ENCODE data around the gene CYB561D2.
"Not testable (repeated sequence)": the region's sequence is repeated elsewhere in the genome, so short reads cannot be mapped to it uniquely, and the experiment has no call there.

CYB561D2 gene, protein sequence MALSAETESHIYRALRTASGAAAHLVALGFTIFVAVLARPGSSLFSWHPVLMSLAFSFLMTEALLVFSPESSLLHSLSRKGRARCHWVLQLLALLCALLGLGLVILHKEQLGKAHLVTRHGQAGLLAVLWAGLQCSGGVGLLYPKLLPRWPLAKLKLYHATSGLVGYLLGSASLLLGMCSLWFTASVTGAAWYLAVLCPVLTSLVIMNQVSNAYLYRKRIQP

DNA sequence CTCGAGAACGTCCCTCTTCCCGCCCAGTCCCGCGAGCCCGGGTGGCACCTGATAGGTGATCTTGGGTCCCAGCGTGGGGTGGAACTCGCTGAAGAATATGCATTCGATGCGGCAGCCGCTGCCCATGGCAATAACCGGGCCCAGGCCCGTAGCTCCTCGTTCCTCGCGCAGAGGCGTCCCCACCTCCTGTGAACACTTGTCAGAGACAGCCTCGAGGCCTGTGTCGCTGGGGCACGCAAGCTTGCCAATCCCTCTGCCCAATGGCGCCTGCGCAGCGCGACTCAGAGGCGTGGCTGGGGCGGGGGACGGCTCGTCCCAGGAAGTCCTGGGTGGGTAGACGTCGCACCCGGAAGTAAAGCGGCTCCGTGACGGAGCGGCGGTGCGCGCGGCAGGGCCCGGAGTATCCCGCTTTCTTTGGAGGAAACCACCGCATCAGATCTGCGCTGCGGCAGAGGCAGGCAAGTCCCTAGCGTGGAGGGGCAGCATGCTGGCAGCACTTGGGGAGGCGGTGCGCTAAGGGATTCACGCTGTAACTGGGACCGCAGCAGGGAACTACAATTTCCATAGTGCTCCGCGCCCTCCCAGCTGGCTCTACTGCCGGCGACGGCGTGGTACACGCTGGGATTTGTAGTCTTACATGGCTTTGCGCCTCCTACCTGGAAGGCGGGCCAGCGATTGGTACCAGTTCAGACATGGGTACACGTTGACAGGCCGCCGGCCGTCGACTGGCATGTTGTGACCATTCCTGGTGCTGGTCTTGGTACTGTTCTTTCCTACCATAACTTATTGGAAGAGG, at the start of gene CYB561D2, which contains the start of gene NPRL2:
CYB561D2 (plus strand) TSS at position 336 of the 796 bp plus-strand sequence. CDS start 572 bp downstream, outside the sequence.
NPRL2 (minus strand) TSS at position 249 of the 796 bp plus-strand sequence; CDS start at position 126, 123 bp downstream.
- Histone ChIP-seq H3K9ac (ENCODE audit: low read depth in 1 of 2, low read length in 2 of 2) (peak within 1 kb of the TSS; percentile 69 to 76), H3K27me3 (ENCODE audit: control insufficient read depth in 1 of 2, insufficient read depth in 2 of 2, low read length in 2 of 2) (no peaks in the 10 kb centered on the region), H3K36me3 (ENCODE audit: control insufficient read depth in 1 of 2, insufficient read depth in 2 of 2, low read length in 2 of 2) (peaks cover 20 to 44% of the 10 kb centered on the region in 2 donors), H3K9me3 (ENCODE audit: control insufficient read depth in 1 of 2, low read length in 2 of 2) (no peaks in the 10 kb centered on the region), H3K4me1 (ENCODE audit: control insufficient read depth in 1 of 2, insufficient read depth in 2 of 2, low read length in 2 of 2) (peaks cover 38 to 43% of the 10 kb centered on the region in 2 donors), H3K4me3 (ENCODE audit: low read depth in 1 of 2, low read length in 2 of 2) (peak within 1 kb of the TSS; percentile 87 to 91), H3K27ac (ENCODE audit: low read depth, low read length) (peak within 1 kb of the TSS; percentile 98)

DNA sequence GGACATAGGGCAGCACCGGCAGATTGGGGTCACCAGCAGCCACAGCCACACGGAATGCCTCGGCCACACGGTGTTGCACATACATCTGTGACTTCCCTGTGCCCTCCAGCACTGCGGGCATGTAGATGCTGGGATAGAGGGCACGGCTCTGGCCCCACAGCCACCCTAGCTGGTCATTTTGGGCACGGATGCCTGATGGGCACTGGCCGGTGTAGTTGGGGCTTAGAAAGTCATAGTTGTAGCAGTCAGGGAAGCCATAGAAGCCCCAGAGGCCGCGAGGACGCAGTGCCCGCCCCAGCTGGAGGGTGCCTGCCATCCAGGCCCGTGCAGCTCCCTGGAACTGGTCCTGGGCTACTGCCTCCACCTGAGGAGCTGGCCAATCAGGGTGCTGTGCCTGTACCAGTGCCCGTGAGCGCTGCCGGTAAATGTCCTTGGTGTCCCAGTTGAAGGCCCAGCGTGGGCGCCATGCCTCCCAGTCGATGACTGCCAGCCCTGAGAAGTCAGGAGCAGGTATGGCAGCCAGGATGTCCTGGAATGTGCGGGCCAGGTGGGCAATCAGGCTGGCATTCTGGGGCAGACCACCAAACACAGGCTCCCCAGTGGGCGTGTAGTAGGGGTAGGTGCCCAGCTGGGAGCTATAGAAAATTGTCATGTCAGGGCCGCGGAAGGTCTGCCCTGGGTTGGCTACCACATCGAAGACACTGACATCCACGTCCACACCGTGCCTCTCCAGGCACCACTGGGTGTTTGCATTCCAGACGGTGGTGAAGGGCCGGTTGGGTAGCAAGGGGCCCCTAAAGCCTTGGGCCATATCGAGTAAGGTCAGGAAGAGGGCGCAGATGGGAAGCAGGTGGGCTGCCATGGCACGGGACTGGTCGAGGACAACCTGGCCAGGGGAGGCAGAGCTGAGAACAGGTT, 48.3 kb upstream of the CYB561D2 start:
- Histone ChIP-seq H3K27ac (ENCODE audit: low read depth, low read length) (peak overlapping the region; percentile 62), H3K36me3 (ENCODE audit: control insufficient read depth in 1 of 2, insufficient read depth in 2 of 2, low read length in 2 of 2) (no peaks in the 10 kb centered on the region), H3K4me1 (ENCODE audit: control insufficient read depth in 1 of 2, insufficient read depth in 2 of 2, low read length in 2 of 2) (peaks cover 31 to 38% of the 10 kb centered on the region in 2 donors), H3K4me3 (ENCODE audit: low read depth in 1 of 2, low read length in 2 of 2) (peak overlapping the region; percentile 35 to 36), H3K9me3 (ENCODE audit: control insufficient read depth in 1 of 2, low read length in 2 of 2) (no peaks in the 10 kb centered on the region), H3K9ac (ENCODE audit: low read depth in 1 of 2, low read length in 2 of 2) (peak overlapping the region in 1 of 2 donors; percentile 32), H3K27me3 (ENCODE audit: control insufficient read depth in 1 of 2, insufficient read depth in 2 of 2, low read length in 2 of 2) (no peaks in the 10 kb centered on the region)

DNA sequence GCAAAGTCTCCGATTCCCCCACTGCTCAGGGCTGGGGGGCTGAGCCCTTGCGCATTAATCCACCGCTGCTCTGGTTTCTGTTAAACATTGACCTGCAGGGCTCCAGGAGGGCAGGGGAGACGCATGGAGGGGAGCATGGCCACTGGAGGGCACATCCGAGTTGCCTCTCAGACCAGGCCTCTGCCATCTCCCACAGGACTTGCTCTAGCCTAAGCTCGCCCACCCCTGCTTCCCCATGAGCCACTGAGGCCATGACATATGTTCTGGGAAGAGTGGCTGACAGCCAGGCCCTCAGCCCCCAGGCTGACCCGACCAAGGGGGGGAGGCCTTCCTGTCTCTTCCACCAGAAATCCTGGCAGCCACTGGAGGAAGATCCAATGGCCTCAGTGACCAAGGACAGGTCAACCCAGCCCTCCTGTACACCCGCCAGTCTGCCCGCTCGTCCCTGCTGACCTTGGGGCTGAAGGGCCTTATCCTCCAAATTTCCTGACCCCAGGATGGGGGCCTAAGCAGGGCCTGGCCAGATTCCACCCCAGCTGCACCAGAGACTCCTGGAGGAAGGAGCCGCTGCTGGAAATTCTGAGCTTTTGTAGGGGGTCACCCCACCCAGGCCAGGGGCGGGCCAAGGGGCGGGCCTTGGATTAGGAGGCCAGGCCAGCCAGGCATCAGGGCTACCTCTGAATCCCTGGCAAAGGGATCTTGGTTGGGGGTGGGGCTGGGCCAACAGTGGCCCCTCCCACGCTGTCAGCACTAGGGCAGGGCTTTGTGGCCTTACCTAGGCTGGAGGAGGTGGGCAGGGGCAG, 47.4 kb upstream of the CYB561D2 start, which contains the start of gene HYAL1:
HYAL1 (minus strand) TSS at position 562 of the 803 bp plus-strand sequence. CDS start 618 bp downstream, outside the sequence.
- H3K9ac ChIP-seq (ENCODE audit: low read depth in 1 of 2, low read length in 2 of 2): peak within 1 kb of the TSS; percentile 18 to 32

DNA sequence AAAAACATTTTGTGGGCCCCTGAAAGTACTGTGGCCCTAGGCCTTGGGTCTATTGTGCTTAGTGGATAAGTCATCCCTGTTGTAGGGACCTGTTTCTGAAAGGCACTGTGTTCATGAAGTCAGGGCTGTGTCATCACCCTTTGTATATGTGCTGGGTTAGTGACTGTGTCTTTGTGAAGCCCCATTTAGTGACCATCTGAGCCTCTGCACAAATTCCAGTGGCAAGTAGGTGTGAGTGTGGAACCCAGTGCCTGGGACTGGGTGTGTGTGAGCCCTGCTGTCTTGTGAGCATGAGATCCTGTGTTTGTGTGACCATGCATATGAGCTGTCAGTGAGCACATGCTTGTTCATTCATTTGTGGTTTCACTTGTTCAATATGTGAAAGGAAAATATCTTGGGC, 46.1 kb upstream of the CYB561D2 start:
- no peaks in the 10 kb centered on the region for H3K9me3 ChIP-seq (ENCODE audit: control insufficient read depth in 1 of 2, low read length in 2 of 2)
- no peaks in the 10 kb centered on the region for H3K27me3 ChIP-seq (ENCODE audit: control insufficient read depth in 1 of 2, insufficient read depth in 2 of 2, low read length in 2 of 2)
- no peak overlapping the region for H3K4me3 ChIP-seq (ENCODE audit: low read depth in 1 of 2, low read length in 2 of 2)
- H3K4me1 ChIP-seq (ENCODE audit: control insufficient read depth in 1 of 2, insufficient read depth in 2 of 2, low read length in 2 of 2): peaks cover 17 to 26% of the 10 kb centered on the region in 2 donors
- no peak overlapping the region for H3K9ac ChIP-seq (ENCODE audit: low read depth in 1 of 2, low read length in 2 of 2)
- no peaks in the 10 kb centered on the region for H3K36me3 ChIP-seq (ENCODE audit: control insufficient read depth in 1 of 2, insufficient read depth in 2 of 2, low read length in 2 of 2)
- no peak overlapping the region for H3K27ac ChIP-seq (ENCODE audit: low read depth, low read length)

More for the DNA sequence above, 47.4 kb upstream of the CYB561D2 start, which contains the start of gene HYAL1:
- Histone ChIP-seq H3K4me1 (ENCODE audit: control insufficient read depth in 1 of 2, insufficient read depth in 2 of 2, low read length in 2 of 2) (peaks cover 25 to 34% of the 10 kb centered on the region in 2 donors), H3K27me3 (ENCODE audit: control insufficient read depth in 1 of 2, insufficient read depth in 2 of 2, low read length in 2 of 2) (no peaks in the 10 kb centered on the region), H3K27ac (ENCODE audit: low read depth, low read length) (peak within 1 kb of the TSS; percentile 62), H3K9me3 (ENCODE audit: control insufficient read depth in 1 of 2, low read length in 2 of 2) (no peaks in the 10 kb centered on the region), H3K4me3 (ENCODE audit: low read depth in 1 of 2, low read length in 2 of 2) (peak within 1 kb of the TSS; percentile 35 to 36), H3K36me3 (ENCODE audit: control insufficient read depth in 1 of 2, insufficient read depth in 2 of 2, low read length in 2 of 2) (no peaks in the 10 kb centered on the region)

DNA sequence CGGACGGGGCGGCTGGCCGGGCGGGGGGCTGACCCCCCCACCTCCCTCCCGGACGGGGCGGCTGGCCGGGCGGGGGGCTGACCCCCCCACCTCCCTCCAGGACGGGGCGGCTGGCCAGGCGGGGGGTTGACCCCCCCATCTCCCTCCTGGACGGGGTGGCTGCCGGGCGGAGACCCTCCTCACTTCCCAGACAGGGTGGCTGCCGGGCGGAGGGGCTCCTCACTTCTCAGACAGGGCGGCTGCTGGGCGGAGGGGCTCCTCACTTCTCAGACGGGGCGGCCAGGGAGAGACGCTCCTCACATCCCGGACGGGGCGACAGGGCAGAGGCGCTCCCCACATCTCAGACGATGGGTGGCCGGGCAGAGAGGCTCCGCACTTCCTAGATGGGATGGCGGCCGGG, 38.6 kb upstream of the CYB561D2 start:
- not testable (repeated sequence) for H3K27ac ChIP-seq (ENCODE audit: low read depth, low read length); H3K36me3 ChIP-seq (ENCODE audit: control insufficient read depth in 1 of 2, insufficient read depth in 2 of 2, low read length in 2 of 2); H3K27me3 ChIP-seq (ENCODE audit: control insufficient read depth in 1 of 2, insufficient read depth in 2 of 2, low read length in 2 of 2); H3K9ac ChIP-seq (ENCODE audit: low read depth in 1 of 2, low read length in 2 of 2); H3K4me3 ChIP-seq (ENCODE audit: low read depth in 1 of 2, low read length in 2 of 2); H3K9me3 ChIP-seq (ENCODE audit: control insufficient read depth in 1 of 2, low read length in 2 of 2)
- peaks cover 10% of the 10 kb centered on the region in 2 donors for H3K4me1 ChIP-seq (ENCODE audit: control insufficient read depth in 1 of 2, insufficient read depth in 2 of 2, low read length in 2 of 2)

DNA sequence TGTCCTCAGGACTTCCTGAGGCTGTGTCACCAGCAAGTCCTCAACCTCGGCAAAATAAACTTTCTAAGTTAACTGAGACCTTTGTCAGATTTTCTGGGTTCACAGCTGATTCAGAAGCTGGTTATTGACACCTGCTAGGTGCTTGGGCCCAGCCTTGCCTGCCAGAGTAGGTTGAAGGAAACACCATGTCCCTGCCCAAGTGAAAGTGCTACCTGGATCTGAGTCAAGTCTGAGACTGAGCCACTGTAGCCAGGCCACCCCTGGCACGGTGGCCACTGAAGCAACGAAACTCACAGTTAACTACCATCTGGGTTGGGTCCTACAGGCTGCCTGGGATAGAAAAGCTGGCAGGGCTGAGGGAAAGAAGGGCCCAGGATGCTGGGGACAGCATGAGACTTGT, 36.3 kb upstream of the CYB561D2 start:
- Histone ChIP-seq H3K27ac (ENCODE audit: low read depth, low read length) (no peak overlapping the region), H3K27me3 (ENCODE audit: control insufficient read depth in 1 of 2, insufficient read depth in 2 of 2, low read length in 2 of 2) (no peaks in the 10 kb centered on the region), H3K4me3 (ENCODE audit: low read depth in 1 of 2, low read length in 2 of 2) (no peak overlapping the region), H3K9ac (ENCODE audit: low read depth in 1 of 2, low read length in 2 of 2) (peak overlapping the region in 1 of 2 donors; percentile 13), H3K36me3 (ENCODE audit: control insufficient read depth in 1 of 2, insufficient read depth in 2 of 2, low read length in 2 of 2) (peaks cover 8 to 16% of the 10 kb centered on the region in 2 donors), H3K4me1 (ENCODE audit: control insufficient read depth in 1 of 2, insufficient read depth in 2 of 2, low read length in 2 of 2) (peaks cover 33% of the 10 kb centered on the region in 2 donors), H3K9me3 (ENCODE audit: control insufficient read depth in 1 of 2, low read length in 2 of 2) (no peaks in the 10 kb centered on the region)

DNA sequence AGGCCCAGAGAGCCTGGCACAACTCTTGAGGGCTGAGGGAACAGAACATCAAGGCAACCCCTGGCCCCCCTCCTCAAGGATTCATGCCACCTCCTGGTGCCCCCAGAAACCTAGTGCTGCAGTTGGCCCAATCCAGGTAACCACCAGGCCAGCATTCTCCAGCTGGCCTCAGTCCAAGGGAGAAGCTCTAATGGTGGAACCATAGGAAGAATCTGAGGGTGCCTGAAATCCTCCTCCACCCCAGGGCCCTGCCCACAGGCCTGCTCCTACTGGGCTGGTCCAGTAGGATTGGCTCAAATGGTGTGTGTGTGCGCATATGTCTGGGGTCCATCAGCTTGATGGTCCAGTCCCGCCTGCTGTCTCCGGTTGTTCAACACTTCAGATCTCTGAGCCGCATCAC, 35.8 kb upstream of the CYB561D2 start:
- no peaks in the 10 kb centered on the region for H3K27me3 ChIP-seq (ENCODE audit: control insufficient read depth in 1 of 2, insufficient read depth in 2 of 2, low read length in 2 of 2)
- peaks cover 38% of the 10 kb centered on the region in 2 donors for H3K4me1 ChIP-seq (ENCODE audit: control insufficient read depth in 1 of 2, insufficient read depth in 2 of 2, low read length in 2 of 2)
- H3K36me3 ChIP-seq (ENCODE audit: control insufficient read depth in 1 of 2, insufficient read depth in 2 of 2, low read length in 2 of 2): peaks cover 8 to 19% of the 10 kb centered on the region in 2 donors
- H3K9ac ChIP-seq (ENCODE audit: low read depth in 1 of 2, low read length in 2 of 2): no peak overlapping the region
- H3K4me3 ChIP-seq (ENCODE audit: low read depth in 1 of 2, low read length in 2 of 2): no peak overlapping the region
- no peak overlapping the region for H3K27ac ChIP-seq (ENCODE audit: low read depth, low read length)
- no peaks in the 10 kb centered on the region for H3K9me3 ChIP-seq (ENCODE audit: control insufficient read depth in 1 of 2, low read length in 2 of 2)

DNA sequence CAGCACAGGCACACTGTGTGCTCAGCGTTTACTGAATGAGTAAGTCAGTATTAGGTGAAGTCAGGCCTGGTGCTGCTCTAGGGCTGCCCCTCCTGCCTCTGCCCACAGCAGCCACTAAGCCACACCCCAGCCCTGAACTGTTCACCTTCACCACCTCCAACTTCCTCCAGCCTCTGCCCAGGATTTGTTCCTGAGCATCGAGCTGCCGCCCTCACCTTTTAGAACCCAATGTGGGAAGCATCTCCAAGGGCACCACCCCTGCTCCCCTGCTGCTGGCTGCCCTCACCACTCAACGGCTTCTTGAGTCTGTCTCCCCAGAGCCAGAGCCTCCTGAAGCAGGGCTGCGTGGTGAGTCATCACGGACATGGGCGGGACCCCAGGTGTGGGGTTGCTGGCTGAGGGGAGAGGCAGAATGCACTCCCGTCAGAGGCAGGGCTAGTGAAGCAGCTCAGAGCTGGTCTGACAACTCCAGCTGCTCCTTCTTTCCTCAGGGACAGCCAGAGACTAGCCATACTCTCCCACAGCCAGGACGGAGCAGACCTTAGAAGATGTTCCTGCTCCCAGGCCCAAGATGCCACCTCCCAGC, 33.9 kb upstream of the CYB561D2 start:
- Histone ChIP-seq H3K36me3 (ENCODE audit: control insufficient read depth in 1 of 2, insufficient read depth in 2 of 2, low read length in 2 of 2) (peaks cover 8 to 19% of the 10 kb centered on the region in 2 donors), H3K4me3 (ENCODE audit: low read depth in 1 of 2, low read length in 2 of 2) (peak overlapping the region; percentile 32 to 44), H3K4me1 (ENCODE audit: control insufficient read depth in 1 of 2, insufficient read depth in 2 of 2, low read length in 2 of 2) (peaks cover 47% of the 10 kb centered on the region in 2 donors), H3K27me3 (ENCODE audit: control insufficient read depth in 1 of 2, insufficient read depth in 2 of 2, low read length in 2 of 2) (no peaks in the 10 kb centered on the region), H3K27ac (ENCODE audit: low read depth, low read length) (peak overlapping the region; percentile 74), H3K9me3 (ENCODE audit: control insufficient read depth in 1 of 2, low read length in 2 of 2) (no peaks in the 10 kb centered on the region), H3K9ac (ENCODE audit: low read depth in 1 of 2, low read length in 2 of 2) (peak overlapping the region; percentile 60 to 72)

DNA sequence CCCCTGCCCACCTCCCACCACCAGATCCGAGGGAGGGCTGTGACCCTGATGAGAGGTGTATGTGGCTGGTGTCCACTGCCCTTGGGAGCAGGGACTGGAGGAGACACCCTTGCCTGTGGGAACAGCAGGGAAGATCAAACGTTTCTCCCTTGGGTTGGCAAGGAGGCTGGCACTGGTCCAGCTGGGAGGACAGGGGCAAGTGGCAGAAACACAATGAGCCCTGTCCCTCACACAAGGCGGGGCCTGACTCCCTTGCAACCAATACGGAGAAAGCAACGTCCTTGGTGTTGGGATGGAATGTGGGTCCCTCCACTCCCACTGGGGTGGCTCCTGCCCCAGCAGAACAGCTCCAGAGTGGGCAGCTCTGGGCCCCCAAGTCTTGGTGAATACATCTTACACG, 33.4 kb upstream of the CYB561D2 start:
- Histone ChIP-seq H3K27ac (ENCODE audit: low read depth, low read length) (peak overlapping the region; percentile 74), H3K4me1 (ENCODE audit: control insufficient read depth in 1 of 2, insufficient read depth in 2 of 2, low read length in 2 of 2) (peaks cover 52 to 53% of the 10 kb centered on the region in 2 donors), H3K9me3 (ENCODE audit: control insufficient read depth in 1 of 2, low read length in 2 of 2) (no peaks in the 10 kb centered on the region), H3K9ac (ENCODE audit: low read depth in 1 of 2, low read length in 2 of 2) (peak overlapping the region; percentile 60 to 72), H3K27me3 (ENCODE audit: control insufficient read depth in 1 of 2, insufficient read depth in 2 of 2, low read length in 2 of 2) (no peaks in the 10 kb centered on the region), H3K36me3 (ENCODE audit: control insufficient read depth in 1 of 2, insufficient read depth in 2 of 2, low read length in 2 of 2) (peaks cover 8 to 19% of the 10 kb centered on the region in 2 donors), H3K4me3 (ENCODE audit: low read depth in 1 of 2, low read length in 2 of 2) (peak overlapping the region; percentile 32 to 44)
